HG03175 (cell line): ENCODE measurements around the gene MIPEP.
"Not testable (repeated sequence)": the region's sequence is repeated elsewhere in the genome, so short reads cannot be mapped to it uniquely, and the experiment has no call there.

Experiments used
- ATAC-seq: cut with Tn5 transposase; IDR thresholded peaks from one replicate; pipeline ENCODE4 v1.9.1; 2021; ENCODE audit warnings: mild to moderate bottlenecking, moderate library complexity; ENCODE audit not compliant: unreplicated experiment

MIPEP gene

DNA sequence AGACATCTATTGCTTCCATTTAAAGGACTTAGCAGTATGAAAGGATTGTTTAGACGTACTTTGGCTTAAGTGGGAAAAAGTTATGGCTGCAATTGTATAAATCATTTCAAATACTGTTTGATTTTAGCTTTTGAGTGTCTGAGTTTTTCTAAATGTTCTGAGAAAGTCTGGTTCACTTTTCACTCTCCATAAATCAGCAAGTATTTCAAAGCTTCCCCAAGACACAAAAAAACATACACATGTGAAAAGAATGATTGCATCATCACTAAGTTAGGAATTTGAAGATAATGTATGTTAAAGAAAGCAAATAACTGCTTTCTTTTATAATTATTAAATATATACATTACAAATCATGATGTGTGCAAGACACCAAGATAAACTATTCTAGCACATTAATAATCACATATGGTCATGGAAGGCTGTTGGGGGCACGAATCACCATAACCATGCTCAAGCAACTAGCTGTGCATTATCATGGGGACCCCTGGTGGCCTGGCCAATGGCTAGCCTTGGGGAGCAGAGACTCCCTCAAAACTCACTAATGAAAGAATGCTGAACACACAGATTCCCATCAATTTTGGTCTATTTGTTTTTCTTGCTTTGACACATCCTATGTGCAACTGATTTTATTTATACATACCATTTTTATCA, 111.1 kb downstream of the MIPEP start:
- no peak for ATAC-seq

DNA sequence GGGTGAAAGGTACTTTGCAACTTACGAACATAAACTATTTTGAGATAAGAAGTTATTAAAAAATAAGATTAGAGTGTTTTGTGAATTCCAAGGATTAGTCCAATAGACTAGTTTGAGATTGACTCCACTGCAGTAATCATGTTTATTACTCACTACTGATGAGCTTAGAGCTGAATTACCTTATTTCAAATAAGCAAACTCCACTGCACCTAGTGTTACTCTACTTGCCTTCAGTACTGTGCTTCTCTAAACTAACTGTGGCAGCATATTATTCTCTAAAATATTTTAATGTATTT, 111.7 kb downstream of the MIPEP start:
- peak; percentile 29 for ATAC-seq

DNA sequence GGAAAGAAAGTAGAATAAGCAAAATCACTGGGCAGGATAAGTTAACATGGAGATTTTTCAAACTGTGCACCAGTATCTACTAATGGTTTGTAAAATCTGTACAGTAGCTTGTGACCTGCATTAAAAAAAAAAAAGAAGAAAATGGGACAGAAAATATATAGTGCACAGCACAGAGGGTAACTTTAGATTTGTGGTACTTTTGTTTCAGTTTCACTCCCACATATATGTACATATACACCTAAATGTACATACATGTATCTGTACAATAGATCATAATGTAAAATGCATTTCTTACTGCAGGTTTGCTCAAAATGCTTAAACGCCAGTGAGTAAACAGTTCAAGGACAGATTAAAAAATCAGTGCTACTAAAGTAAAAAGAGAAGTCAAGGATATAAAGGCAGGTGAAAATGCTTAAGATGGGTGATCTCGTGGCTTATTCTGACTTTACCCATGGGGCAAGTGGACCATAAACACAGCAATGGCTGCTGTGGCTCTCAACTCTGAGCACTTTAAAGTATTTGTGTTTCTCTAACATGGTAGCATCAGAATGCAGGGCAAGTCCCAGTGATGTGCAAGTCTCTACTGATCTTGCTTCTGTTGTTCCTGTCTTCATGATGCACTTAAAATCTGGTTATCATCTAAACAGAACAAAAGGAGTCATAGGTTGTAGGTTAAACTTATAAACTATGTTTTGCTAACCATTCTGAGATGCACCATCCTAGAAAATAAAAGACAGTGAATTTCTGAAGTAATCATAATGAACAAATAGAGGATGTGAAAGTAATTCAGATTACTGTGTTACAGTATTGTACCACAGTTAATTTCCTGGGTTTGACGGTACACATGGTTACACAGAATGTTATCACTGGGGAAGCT, 112.3 kb downstream of the MIPEP start:
- ATAC-seq: peak; percentile 99

- no peak for ATAC-seq
Measured at GRCh38 chr13:23772717-23773116, 116.5 kb downstream of the MIPEP start.

GRCh38 chr13:23771956-23772355, 117.2 kb downstream of the MIPEP start:
- ATAC-seq: no peak

DNA sequence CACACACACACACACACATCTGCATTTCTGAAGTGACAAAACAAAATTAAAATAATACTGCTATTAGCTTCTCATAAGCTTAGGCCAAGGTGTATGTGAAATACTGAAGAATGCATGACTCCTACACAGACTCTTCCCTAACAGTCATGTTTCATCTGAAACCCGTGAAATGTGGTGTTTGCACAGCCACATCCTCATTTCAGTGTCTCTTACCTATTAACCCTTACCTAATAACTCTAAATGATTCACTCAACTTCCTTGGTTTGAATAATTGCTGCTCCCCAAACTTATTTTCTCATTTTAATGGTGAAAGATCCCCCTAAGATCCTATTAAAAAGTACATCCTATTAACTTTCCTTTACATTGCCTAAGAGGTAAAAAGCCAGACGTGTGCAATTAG, 117.6 kb downstream of the MIPEP start:
- peak; percentile 96 for ATAC-seq

- ATAC-seq: no peak
Measured at GRCh38 chr13:23770973-23771372, 118.2 kb downstream of the MIPEP start.

- no peak for ATAC-seq
Measured at GRCh38 chr13:23770428-23770827, 118.8 kb downstream of the MIPEP start.

DNA sequence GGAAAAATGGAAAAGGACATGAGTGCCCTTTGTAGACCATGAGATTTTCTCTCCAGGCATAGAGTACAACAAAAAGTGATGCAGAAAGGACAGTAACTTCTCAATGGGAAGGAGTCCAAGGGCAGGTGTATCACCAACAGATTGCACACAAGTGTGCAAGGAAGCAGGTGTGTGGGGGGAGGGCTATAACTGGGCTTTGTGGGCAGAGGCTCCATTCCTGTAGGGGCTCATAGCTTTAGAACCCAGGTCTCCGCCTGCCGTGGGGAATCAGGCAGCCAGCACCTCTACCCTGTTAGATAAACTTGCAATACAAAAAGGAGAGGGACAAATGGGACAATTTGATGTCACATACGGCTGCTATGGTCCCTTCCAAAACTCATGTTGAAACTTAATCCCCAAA, 119.8 kb downstream of the MIPEP start:
- ATAC-seq: no peak

DNA sequence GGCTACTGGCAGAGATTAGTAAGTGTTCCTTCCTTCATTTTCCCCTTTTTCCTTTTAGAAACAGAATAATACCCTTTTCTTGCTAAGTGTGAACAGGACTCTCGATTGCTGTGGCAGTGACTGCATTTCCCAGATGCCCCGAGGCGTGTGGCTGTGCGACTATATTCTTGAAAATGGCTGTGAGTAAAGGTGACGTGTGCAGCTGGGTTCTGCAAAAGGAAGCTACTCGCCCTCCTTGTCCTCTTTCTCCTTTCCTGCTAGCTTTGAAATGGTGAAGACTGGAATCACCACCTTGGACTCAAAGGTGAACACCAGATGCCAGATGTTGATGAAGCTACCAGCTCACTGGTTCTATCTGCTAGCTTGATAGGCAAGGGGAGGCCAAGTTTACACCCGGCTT, 121.4 kb downstream of the MIPEP start:
- no peak for ATAC-seq

GRCh38 chr13:23766939-23767338, 122.3 kb downstream of the MIPEP start:
- ATAC-seq: no peak

DNA sequence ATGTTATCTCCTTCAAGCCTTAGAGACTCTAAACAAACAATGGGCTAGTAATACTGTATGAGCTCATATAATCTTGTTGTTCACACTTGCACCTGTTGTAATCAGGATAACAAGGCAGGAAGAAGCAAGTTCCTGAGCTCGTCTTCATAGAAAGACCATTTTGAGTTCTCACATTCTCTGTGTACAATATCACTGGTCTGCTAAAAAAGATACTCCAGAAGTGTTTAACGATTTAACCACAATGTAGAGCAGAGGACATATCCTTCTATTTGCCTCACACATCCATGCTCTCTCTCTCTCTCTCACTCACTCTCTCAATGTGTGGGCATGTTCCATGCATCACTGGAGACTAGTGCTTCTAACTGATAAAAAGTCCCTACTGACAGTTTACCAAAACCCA, 122.9 kb downstream of the MIPEP start:
- no peak for ATAC-seq

GRCh38 chr13:23765531-23765930, 123.7 kb downstream of the MIPEP start:
- no peak for ATAC-seq

- no peak for ATAC-seq
Measured at GRCh38 chr13:23763318-23763717, 125.9 kb downstream of the MIPEP start.

DNA sequence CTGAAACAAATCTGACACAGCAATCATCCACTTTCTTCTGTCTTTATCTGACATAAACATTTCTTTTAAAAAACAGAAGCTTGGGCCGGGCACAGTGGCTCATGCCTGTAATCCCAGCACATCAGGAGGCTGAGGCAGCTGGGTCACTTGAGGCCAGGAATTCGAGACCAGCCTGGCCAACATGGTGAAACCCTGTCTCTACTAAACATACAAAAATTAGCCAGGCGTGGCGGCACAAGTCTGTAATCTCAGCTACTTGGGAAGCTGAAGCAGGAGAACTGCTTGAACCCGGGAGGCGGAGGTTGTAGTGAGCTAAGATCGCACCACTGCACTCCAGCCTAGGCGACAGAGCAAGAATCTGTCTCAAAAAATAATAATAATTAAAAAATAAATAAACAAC, 127.4 kb downstream of the MIPEP start:
- ATAC-seq: not testable (repeated sequence)

DNA sequence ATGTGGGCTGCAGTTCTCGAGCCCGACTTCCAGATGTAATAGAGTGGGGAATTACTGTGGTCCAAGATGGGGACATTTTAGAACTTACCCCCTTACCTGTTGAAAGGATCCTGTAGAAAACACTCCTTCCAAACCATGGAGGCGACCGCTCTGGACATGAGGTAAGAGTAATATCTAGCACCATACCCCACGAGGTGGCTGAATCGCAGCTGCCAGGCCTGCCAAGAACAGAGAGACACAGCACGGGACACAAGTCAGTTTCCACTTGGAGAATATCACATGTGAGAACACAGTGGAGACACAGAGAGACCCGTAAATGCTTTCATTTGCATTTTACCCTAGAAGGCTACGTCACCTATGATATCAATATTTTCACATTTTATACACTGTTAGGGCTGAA, 129.2 kb downstream of the MIPEP start:
- no peak for ATAC-seq

- no peak for ATAC-seq
Measured at GRCh38 chr13:23758798-23759527, 130.2 kb downstream of the MIPEP start.

DNA sequence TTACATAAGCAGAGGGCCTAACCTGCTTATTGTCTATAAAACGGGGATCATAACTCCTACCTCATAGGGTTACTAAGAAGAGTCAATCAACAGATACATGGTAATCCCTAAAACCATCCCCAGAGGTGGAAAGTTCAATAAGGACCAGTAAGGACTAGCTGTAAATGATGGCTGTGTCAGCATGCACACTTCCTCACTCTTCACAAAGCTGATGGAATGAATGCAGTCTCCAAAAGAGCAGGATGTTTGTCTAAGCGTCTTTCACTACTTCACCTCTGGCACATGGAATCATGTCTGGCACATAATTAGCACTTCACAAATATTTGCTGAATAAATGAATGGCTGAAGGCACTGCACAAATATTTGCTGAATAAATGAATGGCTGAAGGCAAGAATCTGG, 134.2 kb downstream of the MIPEP start:
- no peak for ATAC-seq

DNA sequence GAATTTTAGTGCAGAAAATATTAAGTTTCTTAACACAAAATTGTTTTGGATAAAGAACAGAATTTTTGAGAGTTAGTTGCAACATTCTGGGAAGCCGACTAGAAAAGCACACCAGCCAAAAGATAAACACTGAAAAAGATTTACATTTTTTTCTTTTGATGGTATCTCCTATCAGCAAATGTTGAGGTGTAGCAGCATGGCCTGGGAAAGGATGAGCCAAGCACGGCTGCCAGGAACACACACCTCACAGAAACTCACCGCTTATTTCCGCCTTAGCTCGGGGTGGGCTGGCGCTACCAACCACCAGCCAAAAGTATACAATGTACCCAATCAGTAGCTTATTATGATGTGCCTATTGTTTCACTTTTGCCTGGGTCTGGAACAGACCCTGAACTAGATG, 134.7 kb downstream of the MIPEP start:
- no peak for ATAC-seq

DNA sequence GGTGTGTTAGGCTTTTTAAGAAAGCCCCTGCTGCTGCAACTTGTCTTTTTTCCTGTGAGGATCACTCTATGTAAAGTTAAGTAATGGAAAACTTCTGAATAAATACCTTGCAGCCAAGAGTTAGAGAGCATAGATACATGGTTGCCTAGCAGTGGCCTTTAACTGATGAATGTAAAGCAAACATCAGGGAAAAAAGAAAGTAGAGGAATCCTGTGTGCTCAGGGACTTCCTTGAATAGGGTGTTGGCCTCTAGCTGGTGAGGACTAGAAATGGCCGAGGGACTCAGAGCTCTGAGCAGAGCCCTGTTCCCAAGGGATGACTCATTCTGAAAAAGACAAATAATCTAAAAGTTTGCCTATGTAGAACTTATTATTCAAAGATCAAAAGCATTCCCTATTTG, 135.7 kb downstream of the MIPEP start:
- ATAC-seq: no peak

- ATAC-seq: peak; percentile 72
Measured at GRCh38 chr13:23752111-23753001, 136.8 kb downstream of the MIPEP start.
